HEK293T (cell line): Measurements from ENCODE around the gene KRT85.

Experiments used
- CTCF ChIA-PET: fragments of 350-600 bp; formaldehyde crosslinking; extraction: SDS; loops from one replicate; lab custom pipeline; 2021; ENCODE audit warnings: antibody characterized with exemption, inconsistent platforms; lab: Yijun Ruan, JAX
- POLR2A ChIA-PET: fragments of 350-600 bp; formaldehyde crosslinking; extraction: SDS; loops from one replicate; lab custom pipeline; 2020; ENCODE audit warnings: antibody characterized with exemption, inconsistent platforms; lab: Yijun Ruan, JAX
- DNase-seq: peaks from one replicate; pipeline ENCODE4 v3.0.0; 2012; ENCODE audit warnings: mixed read lengths; ENCODE audit errors: extremely low spot score
- ARNT ChIP-seq: fragments of 450-650 bp; IDR thresholded peaks from 2 replicates; pipeline ENCODE4 v1.6.1; 2017; ENCODE audit warnings: mild to moderate bottlenecking
- BHLHE40 ChIP-seq: fragments of 450-650 bp; IDR thresholded peaks from 2 replicates; pipeline ENCODE4 v1.6.1; 2016; ENCODE audit warnings: mild to moderate bottlenecking, moderate library complexity, borderline replicate concordance
- CTBP1 ChIP-seq: fragments of 450-650 bp; IDR thresholded peaks from 2 replicates; pipeline ENCODE4 v1.6.1; 2016; ENCODE audit warnings: borderline replicate concordance
- ELF4 ChIP-seq: fragments of 450-650 bp; IDR thresholded peaks from 2 replicates; pipeline ENCODE4 v1.6.1; 2017; ENCODE audit warnings: antibody characterized with exemption
- FOXA1 ChIP-seq: fragments of 450-650 bp; IDR thresholded peaks from 2 replicates; pipeline ENCODE4 v1.6.1; 2016; ENCODE audit warnings: mild to moderate bottlenecking
- FOXK2 ChIP-seq: fragments of 450-650 bp; IDR thresholded peaks from 2 replicates; pipeline ENCODE4 v1.6.1; 2016; ENCODE audit warnings: mild to moderate bottlenecking
- FOXM1 ChIP-seq: fragments of 450-650 bp; IDR thresholded peaks from 2 replicates; pipeline ENCODE4 v1.6.1; 2017; ENCODE audit warnings: mild to moderate bottlenecking, borderline replicate concordance
- HDGF ChIP-seq: fragments of 450-650 bp; IDR thresholded peaks from 2 replicates; pipeline ENCODE4 v1.6.1; 2017; ENCODE audit warnings: antibody characterized with exemption, borderline replicate concordance
- L3MBTL2 ChIP-seq: fragments of 450-650 bp; conservative IDR thresholded peaks from 2 replicates; pipeline ENCODE4 v1.6.1; 2016; ENCODE audit warnings: mild to moderate bottlenecking
- LEF1 ChIP-seq: fragments of 450-650 bp; IDR thresholded peaks from 2 replicates; pipeline ENCODE4 v1.6.1; 2017; ENCODE audit warnings: mild to moderate bottlenecking, borderline replicate concordance
- NFRKB ChIP-seq: fragments of 450-650 bp; IDR thresholded peaks from 2 replicates; pipeline ENCODE4 v1.6.1; 2016; ENCODE audit warnings: mild to moderate bottlenecking, moderate library complexity
- SP1 ChIP-seq: fragments of 450-650 bp; IDR thresholded peaks from 2 replicates; pipeline ENCODE4 v1.6.1; 2017
- SUZ12 ChIP-seq: fragments of 450-650 bp; IDR thresholded peaks from 2 replicates; pipeline ENCODE4 v1.6.1; 2016; ENCODE audit warnings: mild to moderate bottlenecking
- TARDBP ChIP-seq: fragments of 450-650 bp; IDR thresholded peaks from 2 replicates; pipeline ENCODE4 v1.6.1; 2016
- ZNF384 ChIP-seq: fragments of 450-650 bp; IDR thresholded peaks from 2 replicates; pipeline ENCODE4 v1.6.1; 2016
- TF ChIP-seq, protein P1 (sequence below): fragments of 450-650 bp; IDR thresholded peaks from 2 replicates; pipeline ENCODE4 v1.6.1; 2016

The KRT85 gene

DNA sequence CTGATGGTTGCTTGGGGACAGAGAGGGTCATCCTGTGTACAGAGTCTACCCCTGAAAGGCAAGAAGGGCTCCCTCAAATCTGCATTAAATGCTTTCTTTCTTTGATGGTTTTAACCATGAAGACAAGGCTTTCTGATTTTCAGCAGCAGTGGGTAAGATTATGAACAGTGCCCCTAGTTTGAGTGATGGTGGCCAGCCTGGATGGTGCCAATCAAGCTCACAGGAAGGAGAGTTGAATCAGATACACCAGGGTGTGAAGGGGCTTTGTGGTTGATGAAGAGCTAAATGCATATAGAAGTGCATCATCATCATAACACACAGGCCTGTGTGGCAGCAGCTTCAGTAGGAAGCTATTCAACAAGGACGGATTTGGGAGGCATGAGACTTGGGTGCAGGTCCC, 5.7 kb downstream of the KRT85 start:
- TF ChIP-seq FOXA1 = no peak
- TF ChIP-seq BHLHE40 = no peak
- TF ChIP-seq HDGF = no peak
- TF ChIP-seq L3MBTL2 = no peak
- TF ChIP-seq SP1 = no peak
- TF ChIP-seq NFRKB = no peak
- TF ChIP-seq TARDBP = no peak
- no peak for TF ChIP-seq CTBP1
- TF ChIP-seq FOXK2 = no peak
- TF ChIP-seq, protein P1, sequence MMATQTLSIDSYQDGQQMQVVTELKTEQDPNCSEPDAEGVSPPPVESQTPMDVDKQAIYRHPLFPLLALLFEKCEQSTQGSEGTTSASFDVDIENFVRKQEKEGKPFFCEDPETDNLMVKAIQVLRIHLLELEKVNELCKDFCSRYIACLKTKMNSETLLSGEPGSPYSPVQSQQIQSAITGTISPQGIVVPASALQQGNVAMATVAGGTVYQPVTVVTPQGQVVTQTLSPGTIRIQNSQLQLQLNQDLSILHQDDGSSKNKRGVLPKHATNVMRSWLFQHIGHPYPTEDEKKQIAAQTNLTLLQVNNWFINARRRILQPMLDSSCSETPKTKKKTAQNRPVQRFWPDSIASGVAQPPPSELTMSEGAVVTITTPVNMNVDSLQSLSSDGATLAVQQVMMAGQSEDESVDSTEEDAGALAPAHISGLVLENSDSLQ = no peak
- TF ChIP-seq SUZ12 = no peak
- TF ChIP-seq ELF4 = no peak
- no peak for TF ChIP-seq FOXM1
- no peak for TF ChIP-seq ZNF384
- no peak for TF ChIP-seq ARNT
- no peak for TF ChIP-seq LEF1
- CTCF ChIA-PET = interaction anchor here (0.5 to 1.7 kb wide), 7 partner anchors 9 to 205 kb away, joined by 3 to 13 read pairs (median 3); no protein-coding TSS in a partner anchor
- POLR2A ChIA-PET = no interaction called here
- DNase-seq = no peak

DNA sequence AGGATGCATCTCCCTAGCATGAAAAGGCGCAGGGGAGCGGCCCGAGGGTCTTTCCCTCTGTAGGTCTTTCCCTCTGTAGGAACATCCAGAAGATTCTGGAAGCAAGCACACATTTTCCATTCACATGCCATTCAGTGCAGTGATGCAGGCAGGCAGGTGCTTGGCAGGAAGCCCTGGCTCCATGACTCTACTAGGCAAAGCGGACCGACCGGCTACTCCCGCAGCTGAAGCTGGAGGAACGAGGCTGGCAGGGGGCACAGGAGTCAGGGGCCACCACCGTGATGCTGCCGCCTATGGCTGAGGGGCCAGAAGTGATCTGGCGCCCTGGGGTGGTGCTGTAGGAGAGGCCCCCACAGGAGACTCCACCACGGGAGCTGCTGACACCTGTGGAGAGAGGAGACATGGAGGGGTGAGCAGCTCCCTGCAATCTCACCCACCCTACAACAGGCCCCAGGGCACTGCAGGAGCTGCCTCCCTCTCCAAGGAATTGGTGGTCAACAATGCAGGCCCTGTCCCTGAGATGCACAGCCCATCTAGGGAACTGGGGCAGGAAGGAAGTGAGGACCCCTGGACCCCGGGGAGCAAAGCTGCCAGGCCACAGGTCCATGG, 6.5 kb downstream of the KRT85 start:
- no peak for DNase-seq
- TF ChIP-seq, protein P1 = no peak
- no peak for TF ChIP-seq SUZ12
- TF ChIP-seq SP1 = no peak
- no peak for TF ChIP-seq NFRKB
- TF ChIP-seq HDGF = no peak
- TF ChIP-seq CTBP1 = no peak
- no peak for TF ChIP-seq LEF1
- TF ChIP-seq FOXA1 = no peak
- no peak for TF ChIP-seq L3MBTL2
- no peak for TF ChIP-seq ARNT
- TF ChIP-seq FOXM1 = no peak
- TF ChIP-seq FOXK2 = no peak
- TF ChIP-seq BHLHE40 = no peak
- no peak for TF ChIP-seq ELF4
- no peak for TF ChIP-seq TARDBP
- TF ChIP-seq ZNF384 = no peak
- ChIA-PET POLR2A (no interaction called here), CTCF (interaction anchor here (1.1 to 1.7 kb wide), 3 partner anchors 11 to 204 kb away, joined by 5 to 13 read pairs (median 5); no protein-coding TSS in a partner anchor)

DNA sequence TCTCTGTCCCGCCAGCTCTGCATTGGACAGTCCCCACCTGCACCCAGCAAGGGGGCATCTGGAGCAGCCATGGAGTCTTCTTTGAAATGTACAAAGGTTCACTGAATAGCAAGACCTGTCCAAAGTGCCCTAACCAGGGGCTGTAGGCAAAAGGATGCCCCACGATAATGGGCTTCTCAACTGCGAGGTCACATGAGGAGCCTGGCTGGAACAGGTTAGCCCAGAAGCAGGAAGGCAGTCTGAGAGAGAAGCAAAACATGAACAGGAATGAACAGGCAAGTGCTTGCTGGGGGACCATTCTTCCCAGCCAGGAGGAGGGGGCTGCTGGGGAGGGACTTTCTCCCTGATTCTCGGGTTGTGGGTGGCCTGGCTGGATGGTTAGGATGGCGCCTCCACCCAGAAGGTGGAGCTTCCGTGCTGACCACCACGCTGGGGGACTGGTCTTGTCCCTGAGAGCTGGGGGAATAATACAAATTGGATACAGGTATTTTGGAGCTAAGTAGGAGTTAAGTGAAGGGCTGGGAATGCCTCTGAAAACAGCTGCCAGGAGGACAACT, 7.1 kb downstream of the KRT85 start:
- TF ChIP-seq BHLHE40 = no peak
- no peak for TF ChIP-seq LEF1
- no peak for TF ChIP-seq FOXK2
- TF ChIP-seq TARDBP = no peak
- TF ChIP-seq ARNT = no peak
- TF ChIP-seq, protein P1 = no peak
- TF ChIP-seq FOXM1 = no peak
- no peak for TF ChIP-seq SP1
- no peak for TF ChIP-seq L3MBTL2
- TF ChIP-seq HDGF = no peak
- TF ChIP-seq CTBP1 = no peak
- TF ChIP-seq NFRKB = no peak
- TF ChIP-seq SUZ12 = no peak
- no peak for TF ChIP-seq ZNF384
- no peak for TF ChIP-seq ELF4
- TF ChIP-seq FOXA1 = no peak
- CTCF ChIA-PET = no interaction called here
- DNase-seq = no peak
- POLR2A ChIA-PET = no interaction called here

DNA sequence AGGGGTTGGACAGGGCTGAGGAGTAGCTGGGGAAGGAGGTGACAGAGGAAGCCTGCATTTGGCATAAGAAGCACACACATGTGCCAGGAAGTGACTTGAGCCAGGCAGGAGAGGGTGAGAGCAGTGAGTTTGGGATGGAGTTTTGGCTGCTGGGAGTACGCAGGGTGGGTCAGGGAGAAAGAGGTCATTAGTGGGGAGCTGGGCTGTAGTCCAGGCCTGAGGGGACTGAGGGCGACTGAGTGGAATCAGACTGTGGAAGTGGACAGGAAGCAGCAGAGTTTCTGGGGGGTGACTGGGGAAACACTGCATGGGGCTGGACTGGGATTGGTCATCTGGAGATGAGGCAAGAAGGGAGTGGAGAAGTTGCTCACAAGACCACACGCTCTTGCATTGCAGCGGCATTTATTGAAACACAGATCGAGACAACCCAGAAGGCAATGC, 7.6 kb downstream of the KRT85 start:
- POLR2A ChIA-PET = no interaction called here
- TF ChIP-seq NFRKB = no peak
- TF ChIP-seq LEF1 = no peak
- TF ChIP-seq ARNT = no peak
- TF ChIP-seq, protein P1 = no peak
- TF ChIP-seq ZNF384 = no peak
- no peak for TF ChIP-seq ELF4
- TF ChIP-seq FOXM1 = no peak
- TF ChIP-seq FOXA1 = no peak
- TF ChIP-seq SUZ12 = no peak
- no peak for TF ChIP-seq TARDBP
- no peak for TF ChIP-seq L3MBTL2
- TF ChIP-seq SP1 = no peak
- TF ChIP-seq BHLHE40 = no peak
- no peak for TF ChIP-seq HDGF
- TF ChIP-seq FOXK2 = no peak
- no peak for TF ChIP-seq CTBP1
- DNase-seq = no peak
- CTCF ChIA-PET = no interaction called here
